Middle frontal gyrus (tissue), 1 donor: Measurements from ENCODE around the gene SEC14L5.
"Not testable (repeated sequence)": the region's sequence is repeated elsewhere in the genome, so short reads cannot be mapped to it uniquely, and the experiment has no call there.

Source experiments
- DNase-seq: peaks from one replicate; pipeline ENCODE4 v3.0.0-alpha.2; 2015; ENCODE audit warnings: low spot score; ENCODE audit errors: extremely low spot score

SEC14L5 gene

GRCh38 chr16:4929619-4930018 lies 28.5 kb upstream of the SEC14L5 start:
- not testable (repeated sequence) for DNase-seq

GRCh38 chr16:4931381-4931780 lies 26.7 kb upstream of the SEC14L5 start:
- no peak for DNase-seq

GRCh38 chr16:4933433-4933832 lies 24.7 kb upstream of the SEC14L5 start:
- no peak for DNase-seq

GRCh38 chr16:4933871-4934395 lies 24.2 kb upstream of the SEC14L5 start:
- DNase-seq: no peak

GRCh38 chr16:4934591-4934990 lies 23.5 kb upstream of the SEC14L5 start:
- no peak for DNase-seq

GRCh38 chr16:4935241-4935855 lies 22.8 kb upstream of the SEC14L5 start:
- DNase-seq: no peak

GRCh38 chr16:4936181-4936990 lies 21.7 kb upstream of the SEC14L5 start:
- DNase-seq: no peak

GRCh38 chr16:4936991-4937781 lies 20.9 kb upstream of the SEC14L5 start, which contains the start of gene PPL:
Gene PPL (minus strand): TSS chr16:4937148. CDS start chr16:4937045, 103 bp downstream.
- no peak for DNase-seq

- DNase-seq: no peak
Observed at GRCh38 chr16:4937782-4938682, 20.1 kb upstream of the SEC14L5 start.

- no peak for DNase-seq
Observed at GRCh38 chr16:4938683-4939030, 19.5 kb upstream of the SEC14L5 start.

- no peak for DNase-seq
Observed at GRCh38 chr16:4940719-4941118, 17.4 kb upstream of the SEC14L5 start.

GRCh38 chr16:4942481-4942880 lies 15.6 kb upstream of the SEC14L5 start:
- DNase-seq: no peak

GRCh38 chr16:4944333-4945281 lies 13.5 kb upstream of the SEC14L5 start:
- DNase-seq: no peak

GRCh38 chr16:4945560-4946502 lies 12.3 kb upstream of the SEC14L5 start:
- DNase-seq: no peak

- DNase-seq: no peak
Observed at GRCh38 chr16:4946917-4947316, 11.2 kb upstream of the SEC14L5 start.

- no peak for DNase-seq
Observed at GRCh38 chr16:4947722-4948503, 10.2 kb upstream of the SEC14L5 start.

- no peak for DNase-seq
Observed at GRCh38 chr16:4948903-4949766, 9.0 kb upstream of the SEC14L5 start.
